Hypothalamus (tissue), 51 donors: Measurements from ENCODE around the gene PNMA8B.

Experiments
- DNase-seq, 51 donors: peaks; one replicate each; lab custom pipeline; 2025; lab: John Stamatoyannopoulos, UW

The PNMA8B gene

DNA sequence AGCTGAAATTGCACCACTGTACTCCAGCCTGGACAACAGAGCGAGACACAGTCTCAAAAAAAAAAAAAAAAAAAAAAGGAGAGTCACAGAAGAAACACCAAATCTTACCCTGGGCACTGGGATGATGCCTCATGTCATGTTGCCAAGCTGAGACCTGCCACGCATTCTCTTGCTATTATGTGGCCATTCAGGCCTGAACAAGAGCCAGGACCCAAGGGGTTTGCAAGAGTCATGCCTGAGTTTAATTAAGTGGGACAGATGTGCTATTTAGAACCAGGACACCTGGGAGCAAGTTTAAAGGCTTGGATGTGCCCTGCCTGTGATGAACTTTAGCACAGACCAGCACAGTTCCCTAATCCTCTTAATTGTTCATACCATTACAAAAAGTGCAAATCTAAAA lies 34.1 kb downstream of the PNMA8B start:
- no peak for DNase-seq

DNA sequence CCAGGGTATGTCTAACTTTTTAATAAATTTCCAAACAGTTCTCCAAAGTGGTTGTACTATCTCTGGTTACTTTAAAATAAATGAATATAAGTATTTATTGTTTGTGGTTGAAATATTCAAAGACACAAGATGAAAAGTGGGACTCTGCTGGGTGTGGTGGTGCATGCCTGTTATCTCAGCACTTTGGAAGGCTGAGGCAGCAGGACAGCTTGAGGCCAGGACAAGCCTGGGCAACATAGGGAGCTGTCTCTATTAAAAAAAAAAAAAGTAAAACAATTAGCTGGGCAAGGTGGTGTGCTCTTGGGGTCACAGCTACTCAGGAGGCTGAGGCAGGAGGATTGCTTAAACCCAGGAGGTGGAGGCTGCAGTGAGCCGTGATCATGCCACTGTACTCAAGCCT lies 34.7 kb downstream of the PNMA8B start:
- DNase-seq = no peak

DNA sequence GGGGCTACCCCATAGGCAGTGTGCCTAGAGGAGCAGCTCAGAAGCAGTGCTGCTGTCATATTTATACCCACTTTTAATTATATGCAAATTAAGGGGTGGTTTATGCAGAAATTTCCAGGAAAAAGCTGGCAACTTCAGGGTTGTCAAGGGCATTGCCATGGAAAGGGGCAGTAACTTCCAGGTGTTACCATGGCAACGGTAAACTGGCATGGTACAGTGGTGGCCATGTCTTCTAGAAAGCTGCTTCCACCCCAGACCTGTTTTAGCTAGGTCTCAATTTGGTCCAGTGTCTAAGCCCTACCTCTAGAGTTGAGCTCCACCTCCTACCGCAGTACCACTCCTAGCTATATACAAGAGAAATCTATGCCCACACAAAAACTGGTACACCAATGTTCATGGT lies 35.6 kb downstream of the PNMA8B start:
- DNase-seq = no peak

DNA sequence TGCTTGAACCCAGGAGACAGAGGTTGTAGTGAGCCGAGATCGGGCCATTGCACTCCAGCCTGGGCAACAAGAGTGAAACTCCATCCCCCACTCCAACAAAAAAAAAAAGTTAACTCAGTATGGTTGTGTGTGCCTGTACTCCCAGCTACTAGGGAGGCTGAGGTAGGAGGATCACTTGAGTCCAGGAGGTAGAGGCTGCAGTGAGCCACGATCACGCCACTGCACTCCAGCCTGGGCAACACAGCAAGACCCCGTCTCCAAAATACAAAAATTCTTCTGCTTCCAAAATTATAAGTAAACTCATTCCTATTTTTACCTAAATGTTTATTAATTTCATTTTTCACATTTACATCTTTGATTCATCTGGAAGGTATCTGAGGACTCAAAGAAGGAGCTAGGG lies 38.7 kb downstream of the PNMA8B start:
- DNase-seq = no peak

DNA sequence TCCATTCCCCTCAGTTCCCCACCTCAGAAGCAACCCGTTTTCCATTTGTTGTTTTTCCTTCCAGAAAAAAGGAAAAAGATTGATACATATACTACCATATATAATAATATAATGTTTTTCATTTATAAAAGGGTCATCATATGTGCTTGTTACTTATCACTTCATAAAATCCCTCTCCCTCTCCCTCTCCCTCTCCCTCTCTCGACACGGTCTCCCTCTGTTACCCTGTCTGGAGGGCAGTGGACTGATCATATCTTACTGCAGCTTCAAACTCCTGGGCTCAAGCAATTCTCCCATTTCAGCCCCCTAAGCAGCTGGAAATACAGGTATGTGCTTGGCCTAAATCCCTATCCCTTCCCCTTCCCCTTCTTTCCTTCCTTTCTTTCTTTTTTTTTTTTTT lies 41.4 kb downstream of the PNMA8B start:
- DNase-seq = no peak

DNA sequence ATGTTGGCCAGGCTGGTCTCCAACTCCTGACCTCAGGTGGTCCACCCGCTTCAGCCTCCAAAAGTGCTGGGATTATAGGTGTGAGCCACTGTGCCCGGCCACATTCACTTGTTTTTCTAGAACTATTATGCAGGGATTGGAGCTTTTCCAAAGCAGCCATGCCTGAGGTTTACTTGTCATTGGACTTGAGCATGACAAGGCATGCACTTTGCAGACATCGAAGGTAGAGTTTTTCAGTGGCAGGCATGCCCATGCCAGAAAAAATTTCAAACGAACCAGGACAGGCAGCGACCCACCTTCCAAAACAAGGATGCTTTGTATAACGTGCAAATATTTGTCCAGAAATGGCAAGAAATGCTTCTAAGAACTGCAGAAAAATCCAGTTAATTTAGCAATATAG lies 42.0 kb downstream of the PNMA8B start:
- DNase-seq = no peak

DNA sequence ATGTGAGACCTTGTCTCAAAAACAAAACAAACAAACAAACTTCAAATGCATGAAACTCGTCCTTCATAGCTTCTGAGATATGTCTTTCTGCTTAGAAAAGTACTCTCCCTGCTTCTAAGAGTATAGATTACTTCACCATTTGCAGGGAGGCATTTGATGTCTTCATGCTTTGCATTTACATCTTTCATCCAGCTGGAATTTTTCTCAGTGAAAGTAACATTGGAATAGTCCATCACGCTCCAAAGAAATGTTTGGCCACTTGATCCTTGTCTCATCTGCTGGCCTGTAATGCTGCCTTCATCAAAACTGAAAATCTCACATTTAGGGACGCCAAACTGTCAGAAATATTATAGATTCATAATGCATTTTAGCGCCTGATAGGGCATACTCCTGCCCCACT lies 43.5 kb downstream of the PNMA8B start:
- DNase-seq = no peak

DNA sequence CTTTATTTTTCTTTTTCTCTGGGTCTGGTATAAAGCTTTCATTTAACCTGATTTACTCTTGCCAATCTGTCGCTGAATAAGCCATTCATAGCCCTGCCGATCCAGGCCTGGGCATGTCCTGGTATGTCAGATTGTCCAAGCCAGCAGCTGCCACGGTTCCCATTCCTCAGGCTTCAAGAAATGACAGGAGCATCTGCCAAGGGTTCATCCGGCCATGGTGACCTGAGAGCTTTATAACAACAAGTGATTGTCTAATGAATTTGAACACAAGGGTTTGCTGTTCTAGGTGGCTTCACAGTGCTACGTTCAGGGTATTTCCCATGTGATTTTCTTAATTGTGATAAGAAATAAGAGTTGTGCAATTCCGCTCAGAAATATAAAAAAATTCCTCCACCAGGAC lies 44.3 kb downstream of the PNMA8B start:
- DNase-seq = peak in 3 of 51 donors; percentile 8 to 27 (median 14)

DNA sequence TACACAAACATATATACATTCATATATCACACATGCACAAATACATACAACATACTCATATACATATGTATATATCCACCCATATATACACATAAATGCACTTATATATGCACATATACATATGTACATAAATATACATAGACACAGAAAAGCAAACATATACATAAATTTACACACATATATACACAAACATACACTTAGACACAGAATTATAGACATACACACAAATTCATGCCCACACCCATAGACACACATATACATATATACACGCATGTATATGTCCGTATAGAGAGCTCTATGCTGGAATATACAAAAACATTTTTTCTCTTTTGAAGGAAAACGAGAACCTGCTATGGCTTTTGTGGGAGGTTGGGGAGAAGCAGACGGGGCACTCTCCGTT lies 44.9 kb downstream of the PNMA8B start:
- DNase-seq = no peak

DNA sequence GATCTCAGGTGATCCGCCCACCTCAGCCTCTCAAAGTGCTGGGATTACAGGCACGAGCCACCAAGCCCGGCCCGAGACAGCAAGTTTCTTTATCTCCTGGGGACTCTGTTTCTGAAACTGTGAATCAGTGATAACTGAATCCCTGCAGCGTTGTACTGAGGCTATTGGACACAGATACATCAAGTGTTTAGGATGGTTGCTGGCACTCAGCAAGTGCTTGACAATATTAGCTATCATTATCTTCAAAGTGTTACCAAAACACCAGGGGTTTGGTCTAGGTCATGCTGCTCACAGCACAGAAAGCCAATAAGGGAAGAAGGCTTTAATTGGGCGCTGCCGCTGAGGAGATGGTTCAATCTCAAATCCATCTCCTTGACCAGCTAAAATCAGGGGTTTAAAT lies 46.4 kb downstream of the PNMA8B start:
- no peak for DNase-seq

DNA sequence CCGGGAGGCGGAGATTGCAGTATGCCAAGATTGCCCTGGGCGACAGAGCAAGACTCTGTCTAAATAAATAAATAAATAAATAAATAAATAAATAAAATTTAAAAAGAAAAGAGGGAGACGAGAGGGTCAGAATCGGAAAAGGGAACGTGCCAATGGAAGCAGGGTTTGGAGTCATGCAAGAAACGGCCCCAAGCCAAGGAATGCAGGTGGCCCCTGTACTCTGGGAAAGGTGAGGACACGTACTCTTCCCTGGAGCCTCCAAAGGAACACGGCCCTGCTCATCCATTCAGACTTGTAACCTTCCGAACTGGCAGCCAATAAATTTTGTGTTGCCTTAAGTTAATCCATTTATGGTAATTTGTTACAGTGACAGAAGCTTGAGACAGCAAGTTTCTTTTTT lies 47.1 kb downstream of the PNMA8B start:
- DNase-seq = no peak

DNA sequence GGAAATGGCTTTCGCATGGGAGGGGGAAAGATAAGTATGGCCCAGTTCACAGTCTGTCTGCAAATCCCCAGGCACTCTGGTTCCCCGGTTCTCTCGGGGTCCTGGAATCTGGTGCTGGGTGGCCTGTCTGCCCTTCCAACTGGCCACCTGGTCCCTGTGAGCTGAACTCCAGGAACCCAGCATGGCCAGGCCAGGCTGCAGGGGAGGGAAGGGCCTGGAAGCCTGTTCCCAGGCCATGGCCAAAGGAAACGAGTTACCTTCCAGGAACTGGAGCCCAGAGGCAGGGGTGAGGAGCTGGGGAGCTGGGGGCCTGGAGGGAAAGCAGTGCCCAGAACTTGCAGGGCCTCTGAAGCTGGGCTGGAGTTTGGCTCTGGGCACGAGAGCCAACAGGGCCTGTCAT lies 47.8 kb downstream of the PNMA8B start:
- no peak for DNase-seq

DNA sequence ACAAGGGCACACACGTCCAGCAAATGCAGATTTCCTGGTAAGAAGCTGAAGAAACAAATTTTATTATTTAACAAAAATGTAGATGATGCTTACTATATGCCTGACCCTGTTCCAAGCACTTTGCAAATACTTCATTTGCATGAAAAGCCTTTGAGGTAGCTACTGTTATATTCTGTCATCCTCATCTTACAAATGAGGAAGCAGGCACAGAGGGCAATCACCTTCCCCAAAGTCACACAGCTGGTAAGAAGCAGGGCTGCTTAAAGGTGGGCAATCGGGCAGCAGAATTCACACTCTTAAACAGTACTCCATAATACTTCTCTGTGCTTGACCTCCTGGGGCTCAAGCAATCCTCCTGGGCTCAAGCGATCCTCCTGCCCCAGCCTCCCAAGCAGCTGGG lies 48.7 kb downstream of the PNMA8B start:
- no peak for DNase-seq

DNA sequence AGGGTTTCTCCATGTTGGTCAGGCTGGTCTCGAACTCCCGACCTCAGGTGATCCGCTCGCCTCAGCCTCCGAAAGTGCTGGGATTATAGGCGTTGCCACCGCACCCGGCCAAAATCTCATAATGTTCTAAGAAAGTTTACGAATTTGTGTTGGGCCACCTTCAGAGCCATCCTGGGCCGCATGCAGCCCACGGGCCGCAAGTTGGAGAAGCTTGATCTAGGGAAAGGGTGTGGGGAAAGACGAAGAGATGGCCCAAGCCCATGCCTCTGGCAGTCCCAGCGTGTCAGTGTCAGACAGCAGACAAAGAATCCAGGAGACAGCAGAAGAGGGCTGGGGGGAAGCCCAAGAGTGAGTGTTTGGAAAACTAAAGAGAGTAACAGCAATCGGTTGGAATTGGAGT lies 49.6 kb downstream of the PNMA8B start:
- DNase-seq = no peak

DNA sequence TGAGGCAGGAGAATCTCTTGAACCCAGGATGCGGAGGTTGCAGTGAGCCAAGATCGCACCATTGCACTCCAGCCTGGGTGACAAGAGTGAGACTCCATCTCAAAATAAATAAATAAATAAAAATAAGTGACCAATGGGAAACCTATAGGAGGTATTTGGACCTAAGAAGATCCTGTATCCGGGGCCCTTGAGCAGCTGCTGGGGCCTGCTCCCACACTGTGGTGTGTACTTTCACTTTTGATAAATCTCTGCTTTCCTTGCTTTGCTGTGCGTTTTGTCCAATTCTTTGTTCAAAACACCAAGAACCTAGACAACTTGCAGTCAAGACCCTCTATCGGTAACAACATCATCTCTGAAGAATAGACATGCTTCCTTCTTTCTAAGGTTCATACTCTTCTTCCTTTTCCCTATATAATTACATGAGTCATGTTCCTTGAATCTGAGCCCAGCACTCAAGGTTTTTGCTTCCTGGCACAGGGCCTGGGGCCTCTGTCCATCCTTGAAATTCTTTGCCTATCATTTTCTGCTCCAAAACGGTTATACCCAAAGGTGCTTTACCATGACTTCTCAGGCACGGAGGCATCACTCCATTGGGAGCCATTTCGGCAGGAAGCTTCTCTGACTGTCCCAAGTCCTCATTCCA lies 52.7 kb downstream of the PNMA8B start:
- DNase-seq = no peak

DNA sequence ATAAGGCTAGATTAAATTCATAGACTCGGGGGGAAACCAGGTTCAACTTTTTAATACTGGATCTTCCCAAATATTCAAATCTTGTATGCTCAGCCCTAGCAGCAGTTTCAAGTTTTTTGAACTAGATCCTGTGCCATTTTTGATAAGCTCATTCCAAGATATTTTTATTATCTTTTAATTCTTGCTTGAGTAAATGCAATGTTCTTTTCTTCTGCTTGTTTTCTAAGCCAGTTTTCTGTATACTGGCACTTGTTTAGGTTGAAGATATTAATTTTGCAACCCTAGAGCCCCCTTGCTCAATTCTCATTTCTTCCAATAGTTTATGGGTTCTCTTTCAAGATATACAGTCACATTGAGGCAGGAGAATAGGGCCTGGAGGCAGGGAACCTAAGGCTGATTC lies 53.8 kb downstream of the PNMA8B start:
- DNase-seq = no peak
